Renal pelvis (tissue), 4 donors: Measurements from ENCODE around the gene GPC1. TPM values are rescaled to one million over a fixed set of nuclear protein-coding genes. Genes with fewer than 3 reads are reported as not detected.

Experiments used
- DNase-seq: peaks from one replicate; pipeline ENCODE4 v3.0.0-alpha.2; 2013
- polyA plus RNA-seq, 3 donors: library from polyadenylated mRNA; unstranded; fragments of 120-200 nt; gene quantifications; one replicate each; pipeline ENCODE4 v1.2.1, GENCODE V29; 2013; ENCODE audit not compliant: insufficient read length in 3 of 3

Gene GPC1
- polyA plus RNA-seq, 3 donors = 32.0 to 46.8 (median 46.6) TPM

- DNase-seq = no peak
Measured at GRCh38 chr2:240427729-240428128, 7.7 kb upstream of the GPC1 start.

- no peak for DNase-seq
Measured at GRCh38 chr2:240428245-240428644, 7.2 kb upstream of the GPC1 start.

DNA sequence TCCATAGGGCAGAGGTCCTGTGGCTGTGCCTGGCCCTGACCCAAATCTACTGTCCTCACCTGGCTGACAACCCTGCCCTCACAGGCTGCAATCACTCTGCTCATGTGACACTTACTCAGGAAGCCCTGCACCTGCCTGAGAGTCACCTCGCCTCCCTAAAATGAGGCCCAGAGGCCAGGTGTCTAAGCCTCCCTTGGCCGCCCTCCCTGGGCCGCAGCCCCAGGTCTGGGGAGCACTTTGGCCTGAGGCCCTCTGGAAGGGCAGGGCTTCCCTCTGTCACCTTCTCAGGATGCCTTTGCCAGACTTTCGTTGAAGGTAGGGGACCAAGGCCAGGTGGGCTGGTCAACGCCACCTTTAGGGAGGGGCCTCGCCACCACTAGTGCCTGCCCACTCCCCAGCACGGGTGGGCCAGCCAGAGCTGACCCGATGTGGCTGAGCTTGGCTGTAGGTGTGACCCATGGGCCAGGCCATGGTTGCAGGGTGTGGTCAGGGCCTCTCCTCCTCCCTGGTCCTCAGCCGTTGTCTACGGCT lies 6.1 kb upstream of the GPC1 start:
- DNase-seq = no peak

GRCh38 chr2:240429872-240430491 lies 5.5 kb upstream of the GPC1 start:
- DNase-seq = no peak

DNA sequence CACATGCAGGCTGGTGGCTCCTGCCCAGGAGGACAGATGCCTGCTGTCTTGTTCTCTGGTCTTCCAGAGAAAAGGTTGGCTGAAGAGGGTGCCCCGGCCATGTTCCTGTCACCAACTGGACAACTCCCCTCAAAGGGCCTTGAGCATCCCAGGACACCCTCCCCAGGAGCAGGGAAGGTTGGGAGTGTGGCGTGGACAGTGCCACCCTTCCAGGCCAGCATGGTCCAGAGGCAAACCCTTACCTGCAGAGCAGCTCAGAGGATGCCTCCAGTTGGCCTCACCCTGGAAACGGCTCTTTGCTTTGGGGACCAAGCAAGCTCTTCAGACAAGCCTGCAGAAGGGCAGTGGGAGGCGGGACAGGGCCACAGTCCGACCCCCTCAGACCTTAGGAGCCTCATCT lies 4.9 kb upstream of the GPC1 start:
- DNase-seq = no peak

DNA sequence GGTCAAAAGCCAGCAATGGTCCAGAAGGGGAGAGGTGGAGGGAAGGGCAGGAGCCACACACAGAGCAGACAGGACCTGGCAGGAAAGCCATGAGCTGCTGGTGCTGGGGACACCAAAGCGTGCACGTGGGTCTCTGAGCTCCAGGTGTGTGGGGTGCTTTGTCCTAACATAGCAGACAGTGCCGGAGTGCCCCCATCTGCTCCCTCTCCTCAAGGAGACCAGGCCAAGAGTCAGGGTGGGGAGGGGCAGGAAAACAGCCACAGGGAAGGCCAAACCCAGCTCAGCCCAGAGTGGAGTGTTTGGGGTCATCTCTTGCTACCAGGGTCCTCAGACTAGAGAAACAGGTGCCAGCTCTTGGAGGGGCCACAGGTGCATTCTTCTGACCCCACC lies 4.2 kb upstream of the GPC1 start:
- DNase-seq = no peak

DNA sequence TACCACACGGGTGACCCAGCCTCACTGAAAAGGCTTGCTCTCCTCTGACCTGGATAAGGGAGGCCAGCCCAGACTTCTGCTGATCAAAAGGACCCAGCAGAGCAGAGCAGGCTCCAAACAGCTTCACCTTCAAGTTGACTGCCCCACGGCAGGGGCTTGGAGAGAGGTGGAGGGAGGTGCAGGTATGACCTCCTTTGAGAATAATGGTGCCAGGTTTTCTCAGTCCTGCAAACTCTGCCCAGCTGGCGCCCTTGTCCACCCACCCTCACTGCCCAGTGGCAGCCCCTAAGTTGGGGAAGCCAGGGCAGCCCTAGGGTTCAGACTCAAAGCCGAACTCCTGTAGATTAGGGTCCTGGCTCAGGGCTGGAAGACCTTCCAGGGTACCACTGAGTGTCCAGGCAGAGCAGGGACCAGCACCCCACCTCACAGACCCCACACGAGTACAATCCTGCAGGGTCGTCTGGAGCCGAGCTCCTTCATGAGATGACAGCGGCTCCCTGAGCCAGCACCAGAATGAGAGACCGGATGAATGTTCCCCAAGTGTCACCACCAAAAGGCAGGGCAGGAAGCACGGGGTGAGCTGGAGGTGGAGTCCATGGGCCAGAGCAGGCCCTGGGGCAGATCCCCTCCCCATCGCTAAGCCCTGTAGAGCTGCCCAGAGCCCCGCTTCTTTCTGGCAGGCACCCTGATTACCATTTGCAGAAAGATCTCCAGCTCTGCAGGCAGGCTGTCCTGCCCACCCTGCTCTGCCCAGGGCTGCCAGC lies 3.6 kb upstream of the GPC1 start:
- no peak for DNase-seq

- DNase-seq = no peak
Measured at GRCh38 chr2:240432430-240432819, 3.0 kb upstream of the GPC1 start.

- DNase-seq = no peak
Measured at GRCh38 chr2:240432820-240433801, 2.4 kb upstream of the GPC1 start.

- no peak for DNase-seq
Measured at GRCh38 chr2:240433973-240434727, 1.3 kb upstream of the GPC1 start.

DNA sequence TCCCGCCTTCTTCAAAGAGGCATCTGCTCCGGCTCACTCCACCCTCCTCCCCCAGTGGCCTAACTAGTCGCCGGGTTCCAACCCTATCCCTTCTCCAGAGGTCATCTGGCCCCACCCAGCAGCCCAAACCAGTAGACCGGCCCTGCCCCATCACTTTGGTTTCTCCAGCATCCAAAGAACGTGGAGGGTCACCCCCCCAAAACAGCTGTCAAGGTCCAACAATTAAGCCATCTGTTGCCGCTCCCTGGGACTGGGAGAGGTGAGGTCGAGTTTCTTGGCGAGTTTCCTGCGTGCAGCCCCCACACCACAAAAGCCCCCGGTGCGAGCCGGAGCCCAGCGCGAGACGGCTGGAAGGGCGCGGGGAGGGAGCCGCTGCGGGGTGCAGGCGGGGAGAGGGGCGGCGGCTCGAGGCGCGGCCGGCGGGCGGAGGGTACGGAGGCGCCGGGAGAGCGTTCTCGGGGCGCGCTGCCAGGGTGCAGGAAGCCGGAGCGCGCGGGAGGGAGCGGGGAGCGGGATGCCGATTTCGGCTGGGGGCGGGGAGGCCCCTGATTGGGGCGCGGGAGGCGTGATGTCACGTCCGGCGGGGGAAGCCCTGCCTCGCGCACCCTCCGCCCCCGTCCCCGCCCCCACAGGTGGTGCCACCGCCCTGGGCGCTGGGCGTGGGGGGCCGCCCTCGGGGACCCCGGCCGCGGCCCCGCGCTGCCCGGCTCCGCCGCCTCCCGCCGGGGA lies 571 bp upstream of the GPC1 start:
- peak; percentile 88 for DNase-seq

GRCh38 chr2:240435948-240436682 lies 652 bp downstream of the GPC1 start:
- DNase-seq = no peak

- no peak for DNase-seq
Measured at GRCh38 chr2:240436683-240437550, 1.5 kb downstream of the GPC1 start.

DNA sequence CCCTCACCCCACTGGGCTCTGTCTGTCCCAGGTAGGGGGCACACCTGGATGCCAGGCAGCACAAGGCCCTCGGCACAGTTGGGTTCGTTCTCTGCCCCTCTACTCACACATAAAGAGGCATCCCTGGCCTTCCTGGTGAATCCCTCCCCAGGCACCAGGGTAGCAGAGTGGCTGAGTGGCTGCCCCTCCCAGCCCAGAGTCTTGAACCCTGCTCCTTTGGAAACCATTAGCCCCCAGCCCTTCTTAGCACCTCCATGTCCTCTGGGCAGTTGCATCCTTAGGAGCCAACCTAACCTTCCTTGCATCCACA lies 2.0 kb downstream of the GPC1 start:
- DNase-seq = no peak

DNA sequence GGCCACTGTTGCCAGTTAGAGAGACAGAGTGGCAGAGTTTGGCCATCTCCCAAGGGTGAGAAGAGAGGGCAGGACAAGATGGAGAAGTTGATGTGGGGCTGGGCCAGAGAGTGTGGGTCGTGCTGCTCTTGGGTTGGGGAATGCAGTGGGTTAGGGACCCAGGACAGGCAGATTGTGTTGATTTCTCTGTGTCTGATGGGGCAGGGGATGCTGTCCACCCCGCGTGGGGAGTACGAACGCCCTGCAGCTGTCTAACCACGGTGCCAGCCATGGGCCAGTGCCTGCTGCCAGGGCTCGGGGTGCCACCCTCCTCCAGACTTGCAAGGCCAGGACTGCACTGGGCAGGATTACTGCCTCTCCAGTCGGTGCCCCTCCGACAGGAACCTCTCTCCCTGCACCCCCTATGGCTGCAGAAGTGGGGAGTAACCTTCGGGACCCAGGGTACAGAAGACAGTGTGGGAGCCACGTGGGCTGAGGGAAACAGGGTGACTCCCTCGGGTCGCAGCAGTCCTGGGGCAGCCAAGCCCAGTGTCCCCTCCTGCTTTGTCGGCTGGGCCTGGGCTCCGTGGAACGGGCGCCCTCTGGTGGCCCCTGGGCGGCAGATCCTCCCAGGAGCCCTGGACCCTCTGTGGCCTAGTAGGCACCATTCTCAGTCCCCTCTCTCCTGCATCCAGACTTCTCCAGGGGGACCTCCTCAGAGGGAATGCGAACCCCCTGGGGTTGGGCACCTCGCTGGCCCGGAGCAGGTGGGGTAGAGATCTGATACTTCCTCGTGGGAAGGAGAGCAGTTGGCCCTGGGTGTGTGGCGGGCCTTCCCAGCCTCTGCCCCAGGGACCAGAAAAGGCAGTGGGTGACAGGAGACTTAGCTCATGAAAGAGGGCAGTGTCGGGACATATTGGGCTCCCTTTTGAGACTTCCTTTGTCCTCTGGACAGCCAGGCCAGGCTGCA lies 2.7 kb downstream of the GPC1 start:
- no peak for DNase-seq

GRCh38 chr2:240438810-240439697 lies 3.6 kb downstream of the GPC1 start:
- no peak for DNase-seq

- DNase-seq = no peak
Measured at GRCh38 chr2:240439698-240440151, 4.3 kb downstream of the GPC1 start.
